SK-N-SH treated with all-trans-retinoic acid at 6 μM for 48 hours (cell line): ENCODE measurements around the gene TMEM269.

Experiments used
- ATAC-seq: fragments of 200-7000 bp; cut with Tn5 transposase; 3 replicates; pipeline ENCODE4 v1.9.1; 2020; ENCODE audit warnings: mild to moderate bottlenecking, moderate library complexity
- ARNTL ChIP-seq: fragments of 450-650 bp; formaldehyde crosslinking; IDR thresholded peaks from 2 replicates; pipeline ENCODE4 v1.5.0; 2020; ENCODE audit warnings: low read depth, mild to moderate bottlenecking, moderate library complexity, borderline replicate concordance
- BACH2 ChIP-seq: fragments of 250-450 bp; sonication (Bioruptor Pico); IDR thresholded peaks from 2 replicates; pipeline ENCODE4 v1.9.0; 2021; ENCODE audit warnings: mild to moderate bottlenecking, borderline replicate concordance
- CREB5 ChIP-seq: fragments of 250-450 bp; sonication (Bioruptor Pico); IDR thresholded peaks from 2 replicates; pipeline ENCODE4 v1.5.1; 2020; ENCODE audit warnings: low read depth, mild to moderate bottlenecking, moderate library complexity
- CSRNP3 ChIP-seq: fragments of 250-450 bp; sonication (Bioruptor Pico); IDR thresholded peaks from 2 replicates; pipeline ENCODE4 v1.5.1; 2021; ENCODE audit warnings: mild to moderate bottlenecking, moderate library complexity
- ESRRG ChIP-seq: fragments of 250-450 bp; sonication (Bioruptor Pico); IDR thresholded peaks from 2 replicates; pipeline ENCODE4 v1.6.1; 2021; ENCODE audit warnings: mild to moderate bottlenecking
- ISL1 ChIP-seq: fragments of 250-450 bp; sonication (Bioruptor Pico); IDR thresholded peaks from 2 replicates; pipeline ENCODE4 v2.1.2; 2022; ENCODE audit warnings: mild to moderate bottlenecking, moderate library complexity
- OSR1 ChIP-seq: fragments of 250-450 bp; sonication (Bioruptor Pico); IDR thresholded peaks from 2 replicates; pipeline ENCODE4 v1.8.0; 2022; ENCODE audit warnings: moderate library complexity, mild to moderate bottlenecking, inconsistent platforms
- PATZ1 ChIP-seq: fragments of 250-450 bp; sonication (Bioruptor Pico); IDR thresholded peaks from 2 replicates; pipeline ENCODE4 v1.8.0; 2020; ENCODE audit warnings: mild to moderate bottlenecking, moderate library complexity, borderline replicate concordance
- POU6F1 ChIP-seq: fragments of 250-450 bp; sonication (Bioruptor Pico); IDR thresholded peaks from 2 replicates; pipeline ENCODE4 v1.8.0; 2021; ENCODE audit warnings: low read depth, mild to moderate bottlenecking, moderate library complexity, borderline replicate concordance
- PPARA ChIP-seq: fragments of 250-450 bp; sonication (Bioruptor Pico); IDR thresholded peaks from 2 replicates; pipeline ENCODE4 v1.5.0; 2020; ENCODE audit warnings: mild to moderate bottlenecking, borderline replicate concordance
- RARB ChIP-seq: fragments of 250-450 bp; sonication (Bioruptor Pico); IDR thresholded peaks from 2 replicates; pipeline ENCODE4 v1.8.0; 2021; ENCODE audit warnings: mild to moderate bottlenecking, moderate library complexity
- SNAI2 ChIP-seq: fragments of 250-450 bp; sonication (Bioruptor Pico); IDR thresholded peaks from 2 replicates; pipeline ENCODE4 v1.5.0; 2020; ENCODE audit warnings: mild to moderate bottlenecking, moderate library complexity
- TCF4 ChIP-seq: fragments of 250-450 bp; sonication (Bioruptor Pico); IDR thresholded peaks from 2 replicates; pipeline ENCODE4 v1.8.0; 2021; ENCODE audit warnings: mild to moderate bottlenecking, moderate library complexity, borderline replicate concordance
- TOX ChIP-seq: fragments of 250-450 bp; sonication (Bioruptor Pico); IDR thresholded peaks from 2 replicates; pipeline ENCODE4 v1.8.0; 2021; ENCODE audit warnings: mild to moderate bottlenecking, moderate library complexity, borderline replicate concordance
- TSHZ2 ChIP-seq: fragments of 250-450 bp; sonication (Bioruptor Pico); IDR thresholded peaks from 2 replicates; pipeline ENCODE4 v1.5.0; 2020; ENCODE audit warnings: mild to moderate bottlenecking, moderate library complexity
- ZC3H10 ChIP-seq: fragments of 250-450 bp; sonication (Bioruptor Pico); IDR thresholded peaks from 2 replicates; pipeline ENCODE4 v1.5.1; 2021; ENCODE audit warnings: mild to moderate bottlenecking, moderate library complexity
- ZFP30 ChIP-seq: fragments of 450-650 bp; formaldehyde crosslinking; IDR thresholded peaks from 2 replicates; pipeline ENCODE4 v1.5.0; 2022; ENCODE audit warnings: mild to moderate bottlenecking, moderate library complexity
- ZNF565 ChIP-seq: fragments of 450-650 bp; formaldehyde crosslinking; conservative IDR thresholded peaks from 2 replicates; pipeline ENCODE4 v1.5.0; 2020; ENCODE audit warnings: low read depth, mild to moderate bottlenecking, moderate library complexity
- ZNF70 ChIP-seq: fragments of 450-650 bp; formaldehyde crosslinking; IDR thresholded peaks from 2 replicates; pipeline ENCODE4 v1.5.0; 2020; ENCODE audit warnings: mild to moderate bottlenecking, moderate library complexity
- ZNF8 ChIP-seq: fragments of 450-650 bp; formaldehyde crosslinking; IDR thresholded peaks from 2 replicates; pipeline ENCODE4 v1.5.0; 2020; ENCODE audit warnings: mild to moderate bottlenecking, moderate library complexity

Gene TMEM269

GRCh38 chr1:42743317-42744147 is 41.3 kb upstream of the TMEM269 start:
- no peak for ATAC-seq
- no peak for TF ChIP-seq ZFP30 (CRISPR knock-in tag)
- no peak for TF ChIP-seq ISL1 (CRISPR knock-in tag)
- TF ChIP-seq POU6F1 (CRISPR knock-in tag): no peak
- TF ChIP-seq ZNF70 (CRISPR knock-in tag): no peak
- TF ChIP-seq TSHZ2 (CRISPR knock-in tag): no peak
- TF ChIP-seq PPARA (CRISPR knock-in tag): no peak
- TF ChIP-seq CREB5 (CRISPR knock-in tag): no peak
- no peak for TF ChIP-seq CSRNP3 (CRISPR knock-in tag)
- TF ChIP-seq ZNF565 (CRISPR knock-in tag): no peak
- TF ChIP-seq ZC3H10: no peak
- TF ChIP-seq BACH2 (CRISPR knock-in tag): no peak
- no peak for TF ChIP-seq ARNTL (CRISPR knock-in tag)

GRCh38 chr1:42744148-42744413 is 40.7 kb upstream of the TMEM269 start:
- ATAC-seq: no peak
- TF ChIP-seq OSR1 (CRISPR knock-in tag): no peak
- no peak for TF ChIP-seq CREB5 (CRISPR knock-in tag)
- TF ChIP-seq TCF4 (CRISPR knock-in tag): no peak
- TF ChIP-seq ZC3H10: no peak
- no peak for TF ChIP-seq TOX (CRISPR knock-in tag)
- TF ChIP-seq CSRNP3 (CRISPR knock-in tag): no peak
- no peak for TF ChIP-seq ZNF70 (CRISPR knock-in tag)
- TF ChIP-seq ISL1 (CRISPR knock-in tag): no peak

GRCh38 chr1:42745851-42746250 is 38.9 kb upstream of the TMEM269 start:
- TF ChIP-seq SNAI2 (no peak), TCF4 (CRISPR knock-in tag) (no peak), PATZ1 (CRISPR knock-in tag) (no peak), ISL1 (CRISPR knock-in tag) (no peak), TOX (CRISPR knock-in tag) (no peak), ZFP30 (CRISPR knock-in tag) (no peak), CSRNP3 (CRISPR knock-in tag) (no peak), POU6F1 (CRISPR knock-in tag) (no peak), RARB (CRISPR knock-in tag) (no peak), ESRRG (CRISPR knock-in tag) (no peak), ZNF70 (CRISPR knock-in tag) (no peak), ZNF8 (CRISPR knock-in tag) (no peak)
- no peak for ATAC-seq
